ENCODE data around the gene ELMO1. TPM values are rescaled to one million over a fixed set of nuclear protein-coding genes. Genes with fewer than 3 reads are reported as not detected.

ELMO1 gene
- total RNA-seq, 2 donors from 2014 or later = 10.9 to 56.0 TPM

GRCh38 chr7:37435156-37435855 lies 13.4 kb downstream of the ELMO1 start:
- H3K4me3 ChIP-seq = no peak overlapping the region
- H3K4me1 ChIP-seq = no peaks in the 10 kb centered on the region
- H3K9me3 ChIP-seq = no peaks in the 10 kb centered on the region
- no peak for ATAC-seq
- no peak overlapping the region for H3K27ac ChIP-seq
- intact Hi-C loops (cut with DNase I) = no loop called here
- no peaks in the 10 kb centered on the region for H3K27me3 ChIP-seq
- no peak for TF ChIP-seq CTCF (IDR thresholded peaks at IDR 0.05)
- no peak for TF ChIP-seq POLR2A (IDR thresholded peaks at IDR 0.05)
- no peak for DNase-seq
- 69 to 74% methylated on average over 6 of the region's 6 CpGs for WGBS, 2 donors
- H3K36me3 ChIP-seq (replicated peaks in 1 of 2; ENCODE audit: insufficient read depth in 1 of 2, low read depth in 2 of 2) = no peaks in the 10 kb centered on the region

GRCh38 chr7:37434529-37434928 lies 14.1 kb downstream of the ELMO1 start:
- TF ChIP-seq CTCF (IDR thresholded peaks at IDR 0.05) = no peak
- no peak for TF ChIP-seq POLR2A (IDR thresholded peaks at IDR 0.05)
- H3K27me3 ChIP-seq = no peaks in the 10 kb centered on the region
- H3K36me3 ChIP-seq (replicated peaks in 1 of 2; ENCODE audit: insufficient read depth in 1 of 2, low read depth in 2 of 2) = no peaks in the 10 kb centered on the region
- DNase-seq (no peak), ATAC-seq (no peak)
- H3K4me3 ChIP-seq = no peak overlapping the region
- H3K9me3 ChIP-seq = no peaks in the 10 kb centered on the region
- intact Hi-C loops (cut with DNase I) = no loop called here
- H3K4me1 ChIP-seq = no peaks in the 10 kb centered on the region
- WGBS, 2 donors = 43 to 62% methylated on average over 3 of the region's 3 CpGs
- no peak overlapping the region for H3K27ac ChIP-seq

GRCh38 chr7:37433166-37433565 lies 15.5 kb downstream of the ELMO1 start:
- Histone ChIP-seq H3K27me3 (no peaks in the 10 kb centered on the region), H3K27ac (no peak overlapping the region), H3K36me3 (replicated peaks in 1 of 2; ENCODE audit: insufficient read depth in 1 of 2, low read depth in 2 of 2) (no peaks in the 10 kb centered on the region), H3K4me3 (no peak overlapping the region), H3K4me1 (no peaks in the 10 kb centered on the region), H3K9me3 (no peaks in the 10 kb centered on the region)
- no peak for TF ChIP-seq CTCF (IDR thresholded peaks at IDR 0.05)
- no peak for TF ChIP-seq POLR2A (IDR thresholded peaks at IDR 0.05)
- 56 to 57% methylated on average over 3 of the region's 3 CpGs for WGBS, 2 donors
- ATAC-seq (no peak), DNase-seq (no peak)
- intact Hi-C loops (cut with DNase I) = no loop called here

- no peak for TF ChIP-seq POLR2A (IDR thresholded peaks at IDR 0.05)
- no peak for TF ChIP-seq CTCF (IDR thresholded peaks at IDR 0.05)
- Histone ChIP-seq H3K27me3 (no peaks in the 10 kb centered on the region), H3K4me3 (no peak overlapping the region), H3K9me3 (no peaks in the 10 kb centered on the region), H3K4me1 (no peaks in the 10 kb centered on the region), H3K36me3 (replicated peaks in 1 of 2; ENCODE audit: insufficient read depth in 1 of 2, low read depth in 2 of 2) (no peaks in the 10 kb centered on the region), H3K27ac (no peak overlapping the region)
- 35 to 38% methylated on average over 8 of the region's 8 CpGs for WGBS, 2 donors
- no peak for ATAC-seq
- no peak for DNase-seq
- intact Hi-C loops (cut with DNase I) = no loop called here
Measured at GRCh38 chr7:37432281-37432920, 16.3 kb downstream of the ELMO1 start.

- Histone ChIP-seq H3K9me3 (no peaks in the 10 kb centered on the region), H3K4me1 (no peaks in the 10 kb centered on the region), H3K36me3 (replicated peaks in 1 of 2; ENCODE audit: insufficient read depth in 1 of 2, low read depth in 2 of 2) (no peaks in the 10 kb centered on the region), H3K27ac (no peak overlapping the region), H3K27me3 (no peaks in the 10 kb centered on the region), H3K4me3 (no peak overlapping the region)
- ATAC-seq (no peak), DNase-seq (no peak)
- TF ChIP-seq CTCF (IDR thresholded peaks at IDR 0.05) (no peak), POLR2A (IDR thresholded peaks at IDR 0.05) (no peak)
- intact Hi-C loops (cut with DNase I) = no loop called here
Measured at GRCh38 chr7:37431413-37431812, 17.3 kb downstream of the ELMO1 start.

Data from body of pancreas (tissue), 4 donors.